ENCODE results near the gene NFIB. TPM values are rescaled to one million over a fixed set of nuclear protein-coding genes. Genes with fewer than 3 reads are reported as not detected.

Gene NFIB
- total and polyA plus RNA-seq, 2 of the 13 experiments (the other 11 are each of a cell fraction or from before 2014, with no cell fraction given): 0.98 to 4.6 TPM

DNA sequence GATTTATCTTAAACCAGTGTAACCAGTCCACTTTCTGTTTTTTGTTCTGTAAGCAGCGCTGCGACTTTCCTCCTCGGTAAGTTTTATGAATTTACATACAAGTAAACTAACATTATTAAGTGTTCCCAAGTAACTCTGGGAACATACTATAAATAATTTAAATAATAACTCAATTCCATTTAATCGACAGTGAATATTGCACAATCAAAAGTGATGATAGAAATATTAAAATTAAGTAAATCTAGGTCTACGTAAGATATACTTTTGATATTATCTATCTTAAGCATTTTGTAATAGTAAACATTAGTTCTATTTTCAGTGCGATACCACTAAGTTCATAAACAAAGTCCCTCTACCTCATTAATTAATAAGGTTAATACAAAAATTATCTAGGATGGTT is 7.8 kb downstream of the NFIB start:
- intact Hi-C loops (cut with micrococcal nuclease; ENCODE audit: unreplicated experiment) (no loop called here), in situ Hi-C loops (cut with HindIII; ENCODE audit: extremely low pct_ligation_motif_present, low pct_unique_long_range_greater_than_20kb) (no loop called here)
- H3K4me2 ChIP-seq (ENCODE audit: low read depth, low read length): no peak overlapping the region
- no peaks in the 10 kb centered on the region for H3K27me3 ChIP-seq (ENCODE audit: control insufficient read depth in 1 of 2, insufficient read depth in 2 of 2, low read length in 2 of 2)
- H2AFZ ChIP-seq (ENCODE audit: low read length): no peak overlapping the region
- POLR2A ChIA-PET: no interaction called here
- BruUV-seq (replicated peaks): no TSS peak
- 78% methylated on average over 6 of the region's 6 CpGs for WGBS (ENCODE audit: low lambda C conversion rate)
- H3K36me3 ChIP-seq (replicated peaks in 1 of 2; ENCODE audit: control insufficient read depth in 1 of 2, insufficient read depth in 2 of 2, low read length in 2 of 2): no peaks in the 10 kb centered on the region
- peaks cover 18% of the 10 kb centered on the region for H3K79me2 ChIP-seq (ENCODE audit: insufficient read depth, low read length)
- CTCF ChIA-PET (ENCODE audit: low intra/inter-chr PET ratio, low total read pairs): no interaction called here
- H3K4me1 ChIP-seq (ENCODE audit: insufficient read depth, low read length): peaks cover 42% of the 10 kb centered on the region
- DNase-seq (ENCODE audit: low spot score): no peak
- no peaks in the 10 kb centered on the region for H4K20me1 ChIP-seq (ENCODE audit: insufficient read depth, low read length)
- no peak overlapping the region for H3K9ac ChIP-seq (ENCODE audit: insufficient read depth, low read depth, low read length)
- no peak for ATAC-seq
- TF ChIP-seq ZNF24 (IDR thresholded peaks at IDR 0.05) (no peak), SP1 (IDR thresholded peaks at IDR 0.05) (no peak), SP1 (CRISPR knock-in tag; IDR thresholded peaks at IDR 0.05) (no peak), ZNF20 (CRISPR knock-in tag; IDR thresholded peaks at IDR 0.05) (no peak), ZNF430 (CRISPR knock-in tag; IDR thresholded peaks at IDR 0.05) (no peak), ZNF589 (CRISPR knock-in tag; conservative IDR thresholded peaks at IDR 0.05) (no peak), ZNF83 (CRISPR knock-in tag; IDR thresholded peaks at IDR 0.05; ENCODE audit: borderline replicate concordance) (no peak), ZNF776 (CRISPR knock-in tag; IDR thresholded peaks at IDR 0.05) (no peak), ZNF598 (CRISPR knock-in tag; IDR thresholded peaks at IDR 0.05; ENCODE audit: borderline replicate concordance) (no peak), CAMTA2 (CRISPR knock-in tag; IDR thresholded peaks at IDR 0.05; ENCODE audit: borderline replicate concordance) (no peak)
- TF ChIP-seq, protein P1, sequence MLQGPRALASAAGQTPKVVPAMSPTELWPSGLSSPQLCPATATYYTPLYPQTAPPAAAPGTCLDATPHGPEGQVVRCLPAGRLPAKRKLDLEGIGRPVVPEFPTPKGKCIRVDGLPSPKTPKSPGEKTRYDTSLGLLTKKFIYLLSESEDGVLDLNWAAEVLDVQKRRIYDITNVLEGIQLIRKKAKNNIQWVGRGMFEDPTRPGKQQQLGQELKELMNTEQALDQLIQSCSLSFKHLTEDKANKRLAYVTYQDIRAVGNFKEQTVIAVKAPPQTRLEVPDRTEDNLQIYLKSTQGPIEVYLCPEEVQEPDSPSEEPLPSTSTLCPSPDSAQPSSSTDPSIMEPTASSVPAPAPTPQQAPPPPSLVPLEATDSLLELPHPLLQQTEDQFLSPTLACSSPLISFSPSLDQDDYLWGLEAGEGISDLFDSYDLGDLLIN (CRISPR knock-in tag; IDR thresholded peaks at IDR 0.05; ENCODE audit: borderline replicate concordance): no peak
- TF ChIP-seq, protein P2, sequence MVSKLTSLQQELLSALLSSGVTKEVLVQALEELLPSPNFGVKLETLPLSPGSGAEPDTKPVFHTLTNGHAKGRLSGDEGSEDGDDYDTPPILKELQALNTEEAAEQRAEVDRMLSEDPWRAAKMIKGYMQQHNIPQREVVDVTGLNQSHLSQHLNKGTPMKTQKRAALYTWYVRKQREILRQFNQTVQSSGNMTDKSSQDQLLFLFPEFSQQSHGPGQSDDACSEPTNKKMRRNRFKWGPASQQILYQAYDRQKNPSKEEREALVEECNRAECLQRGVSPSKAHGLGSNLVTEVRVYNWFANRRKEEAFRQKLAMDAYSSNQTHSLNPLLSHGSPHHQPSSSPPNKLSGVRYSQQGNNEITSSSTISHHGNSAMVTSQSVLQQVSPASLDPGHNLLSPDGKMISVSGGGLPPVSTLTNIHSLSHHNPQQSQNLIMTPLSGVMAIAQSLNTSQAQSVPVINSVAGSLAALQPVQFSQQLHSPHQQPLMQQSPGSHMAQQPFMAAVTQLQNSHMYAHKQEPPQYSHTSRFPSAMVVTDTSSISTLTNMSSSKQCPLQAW (CRISPR knock-in tag; IDR thresholded peaks at IDR 0.05): no peak
- FAIRE-seq: no peak
- H3K9me3 ChIP-seq (ENCODE audit: low read length): no peaks in the 10 kb centered on the region
- no peak overlapping the region for H3K27ac ChIP-seq (ENCODE audit: extremely low read length, insufficient read depth, low read length)
- H3K4me3 ChIP-seq (replicated peaks in 1 of 3; ENCODE audit: insufficient read depth in 1 of 3, low read depth in 2 of 3, low read length in 3 of 3): no peak overlapping the region

All from HepG2 (cell line).